Measurements from ENCODE around the gene ELK4. TPM values are rescaled to one million over a fixed set of nuclear protein-coding genes. Genes with fewer than 3 reads are reported as not detected.
"Not testable (repeated sequence)": the region's sequence is repeated elsewhere in the genome, so short reads cannot be mapped to it uniquely, and the experiment has no call there.

The ELK4 gene
- polyA plus RNA-seq, 1 donor (not counting 4 experiments of a cell fraction or from before 2014, with no cell fraction given): 8.6 TPM

DNA sequence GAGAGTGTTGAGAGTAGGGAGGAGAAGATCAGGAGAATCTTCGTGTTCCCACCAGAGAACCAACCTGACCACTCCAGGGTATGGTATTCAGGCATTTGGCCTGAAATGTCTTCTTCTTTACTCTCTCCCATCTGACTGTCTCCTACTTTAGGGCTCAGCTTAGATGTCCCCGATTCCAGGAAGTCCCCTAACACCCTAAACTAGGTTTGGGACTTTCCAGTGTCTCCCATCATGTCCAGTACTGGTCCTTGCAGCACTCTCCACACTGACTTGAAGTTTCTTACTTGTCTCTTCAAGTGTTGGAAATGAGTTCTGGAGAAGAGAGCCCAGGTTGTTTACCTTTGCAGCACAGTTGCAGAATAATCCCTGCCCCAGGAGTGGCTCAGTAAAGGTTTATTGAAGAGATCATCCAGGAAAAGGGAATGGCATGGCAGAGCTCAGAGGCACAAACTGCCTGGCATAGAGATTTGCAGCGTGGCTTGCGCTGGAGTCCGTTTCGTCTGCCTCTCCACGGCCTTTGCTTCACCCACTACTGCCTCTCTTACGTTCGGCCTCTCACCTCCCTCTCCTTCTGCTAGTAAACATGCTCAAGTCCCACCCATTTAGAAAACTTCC lies 6.2 kb upstream of the ELK4 start:
- Histone ChIP-seq H3K9me1 (ENCODE audit: control insufficient read depth, extremely low read depth, insufficient read depth, low read length) (no peaks in the 10 kb centered on the region), H3K4me3 (ENCODE audit: control insufficient read depth in 2 of 3, extremely low read depth in 1 of 3, insufficient read depth in 2 of 3, low read depth in 1 of 3, low read length in 3 of 3) (no peak overlapping the region), H3K27me3 (ENCODE audit: control insufficient read depth, extremely low read depth, insufficient read depth, low read length) (no peaks in the 10 kb centered on the region), H4K20me1 (ENCODE audit: control insufficient read depth, extremely low read depth, insufficient read depth, low read length) (no peaks in the 10 kb centered on the region), H2AFZ (ENCODE audit: control insufficient read depth, low read length) (no peak overlapping the region), H3K36me3 (ENCODE audit: control insufficient read depth in 2 of 2, extremely low read depth in 1 of 2, insufficient read depth in 2 of 2, low read length in 2 of 2) (no peaks in the 10 kb centered on the region), H3K27ac (ENCODE audit: control insufficient read depth, insufficient read depth, low read length) (no peak overlapping the region), H3K4me1 (ENCODE audit: control insufficient read depth, extremely low read depth, insufficient read depth, low read length) (peaks cover 27% of the 10 kb centered on the region), H3K9ac (ENCODE audit: control insufficient read depth, extremely low read depth, insufficient read depth, low read length) (no peak overlapping the region), H3K4me2 (ENCODE audit: control insufficient read depth, extremely low read depth, insufficient read depth, low read depth, low read length) (no peak overlapping the region), H3K79me2 (ENCODE audit: control insufficient read depth, insufficient read depth, low read length) (no peaks in the 10 kb centered on the region), H3K9me3 (ENCODE audit: control insufficient read depth, low read depth, low read length) (no peaks in the 10 kb centered on the region)
- TF ChIP-seq, protein P1, sequence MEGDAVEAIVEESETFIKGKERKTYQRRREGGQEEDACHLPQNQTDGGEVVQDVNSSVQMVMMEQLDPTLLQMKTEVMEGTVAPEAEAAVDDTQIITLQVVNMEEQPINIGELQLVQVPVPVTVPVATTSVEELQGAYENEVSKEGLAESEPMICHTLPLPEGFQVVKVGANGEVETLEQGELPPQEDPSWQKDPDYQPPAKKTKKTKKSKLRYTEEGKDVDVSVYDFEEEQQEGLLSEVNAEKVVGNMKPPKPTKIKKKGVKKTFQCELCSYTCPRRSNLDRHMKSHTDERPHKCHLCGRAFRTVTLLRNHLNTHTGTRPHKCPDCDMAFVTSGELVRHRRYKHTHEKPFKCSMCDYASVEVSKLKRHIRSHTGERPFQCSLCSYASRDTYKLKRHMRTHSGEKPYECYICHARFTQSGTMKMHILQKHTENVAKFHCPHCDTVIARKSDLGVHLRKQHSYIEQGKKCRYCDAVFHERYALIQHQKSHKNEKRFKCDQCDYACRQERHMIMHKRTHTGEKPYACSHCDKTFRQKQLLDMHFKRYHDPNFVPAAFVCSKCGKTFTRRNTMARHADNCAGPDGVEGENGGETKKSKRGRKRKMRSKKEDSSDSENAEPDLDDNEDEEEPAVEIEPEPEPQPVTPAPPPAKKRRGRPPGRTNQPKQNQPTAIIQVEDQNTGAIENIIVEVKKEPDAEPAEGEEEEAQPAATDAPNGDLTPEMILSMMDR (optimal IDR thresholded peaks at IDR 0.05 in 1 of 3, IDR thresholded peaks at IDR 0.05 in 1 of 3, conservative IDR thresholded peaks at IDR 0.05 in 1 of 3; ENCODE audit: extremely low read depth in 1 of 3, insufficient read depth in 2 of 3, low read length in 3 of 3): no peak
- TF ChIP-seq EZH2 (IDR thresholded peaks at IDR 0.05; ENCODE audit: low read length): no peak
- DNase-seq (ENCODE audit: low read depth, low spot score): no peak
- FAIRE-seq: no peak
- dilution Hi-C loops (cut with MboI; ENCODE audit: extremely low pct_ligation_motif_present, low sequenced_read_pairs): no loop called here

DNA sequence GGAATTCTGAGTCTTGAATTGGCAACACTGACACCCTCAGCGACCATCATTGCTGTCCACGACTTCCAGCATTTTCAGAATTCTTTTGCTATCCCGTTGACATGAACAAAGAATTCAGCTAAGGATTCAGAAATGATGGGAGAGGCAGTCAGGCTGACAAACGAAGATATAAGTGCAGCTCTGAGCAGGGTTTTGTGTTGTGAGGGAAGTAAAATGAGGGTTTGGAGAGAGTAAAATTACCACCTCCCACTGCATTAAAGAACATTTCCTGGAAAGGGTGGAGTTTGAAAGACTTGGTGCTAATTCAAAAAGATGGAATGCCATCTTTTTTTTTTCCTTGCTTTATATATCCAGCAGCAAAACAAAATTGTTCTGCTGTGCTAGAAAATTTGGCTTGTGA lies 4.9 kb upstream of the ELK4 start:
- Histone ChIP-seq H3K4me2 (ENCODE audit: control insufficient read depth, extremely low read depth, insufficient read depth, low read depth, low read length) (no peak overlapping the region), H3K27ac (ENCODE audit: control insufficient read depth, insufficient read depth, low read length) (no peak overlapping the region), H3K36me3 (ENCODE audit: control insufficient read depth in 2 of 2, extremely low read depth in 1 of 2, insufficient read depth in 2 of 2, low read length in 2 of 2) (no peaks in the 10 kb centered on the region), H3K27me3 (ENCODE audit: control insufficient read depth, extremely low read depth, insufficient read depth, low read length) (no peaks in the 10 kb centered on the region), H3K79me2 (ENCODE audit: control insufficient read depth, insufficient read depth, low read length) (no peaks in the 10 kb centered on the region), H4K20me1 (ENCODE audit: control insufficient read depth, extremely low read depth, insufficient read depth, low read length) (no peaks in the 10 kb centered on the region), H3K9me1 (ENCODE audit: control insufficient read depth, extremely low read depth, insufficient read depth, low read length) (no peaks in the 10 kb centered on the region), H2AFZ (ENCODE audit: control insufficient read depth, low read length) (no peak overlapping the region), H3K4me1 (ENCODE audit: control insufficient read depth, extremely low read depth, insufficient read depth, low read length) (peaks cover 35% of the 10 kb centered on the region), H3K9me3 (ENCODE audit: control insufficient read depth, low read depth, low read length) (no peaks in the 10 kb centered on the region), H3K9ac (ENCODE audit: control insufficient read depth, extremely low read depth, insufficient read depth, low read length) (no peak overlapping the region), H3K4me3 (ENCODE audit: control insufficient read depth in 2 of 3, extremely low read depth in 1 of 3, insufficient read depth in 2 of 3, low read depth in 1 of 3, low read length in 3 of 3) (no peak overlapping the region)
- dilution Hi-C loops (cut with MboI; ENCODE audit: extremely low pct_ligation_motif_present, low sequenced_read_pairs): no loop called here
- no peak for FAIRE-seq
- no peak for DNase-seq (ENCODE audit: low read depth, low spot score)
- TF ChIP-seq, protein P1 (optimal IDR thresholded peaks at IDR 0.05 in 1 of 3, IDR thresholded peaks at IDR 0.05 in 1 of 3, conservative IDR thresholded peaks at IDR 0.05 in 1 of 3; ENCODE audit: extremely low read depth in 1 of 3, insufficient read depth in 2 of 3, low read length in 3 of 3): no peak
- TF ChIP-seq EZH2 (IDR thresholded peaks at IDR 0.05; ENCODE audit: low read length): no peak

DNA sequence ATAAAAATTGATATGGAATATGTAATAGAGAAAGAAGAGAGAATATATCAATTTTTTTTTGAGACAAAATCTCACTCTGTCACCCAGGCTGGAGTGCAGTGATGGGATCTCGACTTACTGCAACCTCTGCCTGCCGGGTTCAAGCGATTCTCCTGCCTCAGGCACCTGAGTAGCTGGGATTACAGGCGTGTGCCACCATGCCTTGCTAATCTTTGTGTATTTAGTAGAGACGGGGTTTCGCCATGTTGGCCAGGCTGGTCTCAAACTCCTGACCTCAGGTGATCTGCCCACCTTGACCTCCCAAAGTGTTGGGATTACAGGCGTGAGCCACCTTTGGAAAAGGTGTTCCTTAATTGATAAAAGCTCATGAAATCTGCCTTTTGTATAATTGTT lies 4.3 kb upstream of the ELK4 start:
- H2AFZ ChIP-seq (ENCODE audit: control insufficient read depth, low read length); H3K4me3 ChIP-seq (ENCODE audit: control insufficient read depth in 2 of 3, extremely low read depth in 1 of 3, insufficient read depth in 2 of 3, low read depth in 1 of 3, low read length in 3 of 3); H3K36me3 ChIP-seq (ENCODE audit: control insufficient read depth in 2 of 2, extremely low read depth in 1 of 2, insufficient read depth in 2 of 2, low read length in 2 of 2); dilution Hi-C loops (cut with MboI; ENCODE audit: extremely low pct_ligation_motif_present, low sequenced_read_pairs); H4K20me1 ChIP-seq (ENCODE audit: control insufficient read depth, extremely low read depth, insufficient read depth, low read length); DNase-seq (ENCODE audit: low read depth, low spot score); H3K27me3 ChIP-seq (ENCODE audit: control insufficient read depth, extremely low read depth, insufficient read depth, low read length); FAIRE-seq; H3K9me3 ChIP-seq (ENCODE audit: control insufficient read depth, low read depth, low read length); H3K9me1 ChIP-seq (ENCODE audit: control insufficient read depth, extremely low read depth, insufficient read depth, low read length); H3K79me2 ChIP-seq (ENCODE audit: control insufficient read depth, insufficient read depth, low read length); H3K9ac ChIP-seq (ENCODE audit: control insufficient read depth, extremely low read depth, insufficient read depth, low read length); H3K27ac ChIP-seq (ENCODE audit: control insufficient read depth, insufficient read depth, low read length): not testable (repeated sequence)
- peak overlapping the region; percentile 35 for H3K4me2 ChIP-seq (ENCODE audit: control insufficient read depth, extremely low read depth, insufficient read depth, low read depth, low read length)
- H3K4me1 ChIP-seq (ENCODE audit: control insufficient read depth, extremely low read depth, insufficient read depth, low read length): peaks cover 35% of the 10 kb centered on the region
